ENCODE measurements around the gene SDHAF3. TPM values are rescaled to one million over a fixed set of nuclear protein-coding genes. Genes with fewer than 3 reads are reported as not detected.

Gene SDHAF3
- total and polyA plus RNA-seq, 2 donors (not counting 3 experiments of a cell fraction or from before 2014, with no cell fraction given), result 1.7 to 5.2 TPM

- no TSS peak for BruUV-seq (replicated peaks)
- Histone ChIP-seq H3K27ac (ENCODE audit: insufficient read depth, low read depth, low read length) (no peak overlapping the region), H3K4me3 (replicated peaks in 1 of 3; ENCODE audit: insufficient read depth in 1 of 3, low read depth in 1 of 3, low read length in 3 of 3) (no peak overlapping the region), H3K36me3 (ENCODE audit: control insufficient read depth in 2 of 2, extremely low read depth in 1 of 2, insufficient read depth in 2 of 2, low read length in 2 of 2) (no peaks in the 10 kb centered on the region), H3K27me3 (ENCODE audit: control insufficient read depth in 2 of 2, insufficient read depth in 2 of 2, low read length in 2 of 2) (peaks cover 1 to 2% of the 10 kb centered on the region in 2 experiments), H3K9ac (replicated peaks; ENCODE audit: extremely low read depth, insufficient read depth, low read length) (no peak overlapping the region), H4K20me1 (replicated peaks; ENCODE audit: control insufficient read depth, extremely low read depth, insufficient read depth, low read length) (no peaks in the 10 kb centered on the region), H3K4me1 (ENCODE audit: control insufficient read depth, extremely low read depth, insufficient read depth, low read length) (no peaks in the 10 kb centered on the region), H3K9me1 (replicated peaks; ENCODE audit: control insufficient read depth, extremely low read depth, insufficient read depth, low read length) (no peaks in the 10 kb centered on the region), H3K4me2 (ENCODE audit: insufficient read depth, low read length) (no peak overlapping the region), H3K79me2 (ENCODE audit: control insufficient read depth, insufficient read depth, low read length) (no peaks in the 10 kb centered on the region), H2AFZ (ENCODE audit: low read depth, low read length) (no peak overlapping the region), H3K9me3 (replicated peaks; ENCODE audit: control insufficient read depth, insufficient read depth, low read length) (no peaks in the 10 kb centered on the region)
- no peak for FAIRE-seq
- CTCF ChIA-PET, result interaction anchor here (2.3 kb wide), 1 partner anchor 14 kb away, joined by 9 read pairs; no protein-coding TSS in a partner anchor
- intact Hi-C loops (cut with micrococcal nuclease) (no loop called here), dilution Hi-C loops (cut with MboI; ENCODE audit: extremely low pct_ligation_motif_present, low sequenced_read_pairs) (no loop called here)
- no peak for DNase-seq (ENCODE audit: low read depth, low spot score)
- TF ChIP-seq CTCF (IDR thresholded peaks at IDR 0.05; ENCODE audit: extremely low read depth in 1 of 2, insufficient read depth in 1 of 2, low read depth in 1 of 2, low read length in 2 of 2), result no peak
- no peak for TF ChIP-seq POLR2AphosphoS5 (IDR thresholded peaks at IDR 0.05; ENCODE audit: insufficient read depth, low read depth, low read length)
- TF ChIP-seq JUN (IDR thresholded peaks at IDR 0.05; ENCODE audit: borderline replicate concordance, insufficient read depth, insufficient read length, low read depth), result no peak
- no peak for TF ChIP-seq POLR2A (IDR thresholded peaks at IDR 0.05; ENCODE audit: low read depth, low read length)
- POLR2A ChIA-PET, result no interaction called here
Observed at GRCh38 chr7:97090761-97091353, 26.6 kb upstream of the SDHAF3 start.

DNA sequence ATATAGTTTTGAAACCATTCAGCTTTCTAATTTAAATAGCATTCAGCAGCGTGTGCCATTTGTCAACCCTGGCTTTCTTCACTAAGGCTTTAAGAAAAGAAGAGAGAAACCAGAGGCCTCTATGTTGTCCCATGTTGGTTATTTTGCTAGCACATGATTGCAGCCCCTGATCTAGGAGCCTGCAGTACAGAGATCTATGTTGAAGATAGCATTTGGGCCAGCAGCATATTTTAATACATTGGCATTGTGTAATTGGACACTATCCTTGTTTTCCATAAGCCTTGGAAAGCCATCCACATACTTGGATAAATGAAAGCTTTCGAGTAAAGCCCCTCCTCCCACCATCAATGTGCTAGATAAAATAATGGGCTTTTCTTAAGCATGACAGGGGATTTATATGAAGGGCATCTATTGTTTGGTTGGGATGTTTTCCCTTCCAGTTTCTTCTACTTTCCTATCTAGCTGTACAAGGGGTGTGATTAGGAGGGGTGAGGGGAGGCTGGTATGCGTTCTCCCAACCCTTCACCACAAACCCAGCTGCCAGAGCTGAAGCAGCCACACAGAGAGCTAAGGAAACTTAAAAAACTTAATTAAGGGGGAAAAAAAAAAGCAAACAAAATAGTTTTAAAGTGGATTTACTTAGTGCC lies 23.1 kb upstream of the SDHAF3 start:
- H3K4me3 ChIP-seq (replicated peaks in 1 of 3; ENCODE audit: insufficient read depth in 1 of 3, low read depth in 1 of 3, low read length in 3 of 3), result no peak overlapping the region
- ChIA-PET CTCF (interaction anchor here (1.3 to 1.6 kb wide), 2 partner anchors 10 to 741 kb away, joined by 4 to 10 read pairs; no protein-coding TSS in a partner anchor), POLR2A (no interaction called here)
- intact Hi-C loops (cut with micrococcal nuclease), result no loop called here
- H3K4me1 ChIP-seq (ENCODE audit: control insufficient read depth, extremely low read depth, insufficient read depth, low read length), result no peaks in the 10 kb centered on the region
- no peak for FAIRE-seq
- no peak overlapping the region for H3K9ac ChIP-seq (replicated peaks; ENCODE audit: extremely low read depth, insufficient read depth, low read length)
- DNase-seq (ENCODE audit: low read depth, low spot score), result no peak
- no TSS peak for BruUV-seq (replicated peaks)
- dilution Hi-C loops (cut with MboI; ENCODE audit: extremely low pct_ligation_motif_present, low sequenced_read_pairs), result no loop called here
- no peak overlapping the region for H3K27ac ChIP-seq (ENCODE audit: insufficient read depth, low read depth, low read length)
- H4K20me1 ChIP-seq (replicated peaks; ENCODE audit: control insufficient read depth, extremely low read depth, insufficient read depth, low read length), result no peaks in the 10 kb centered on the region
- H3K27me3 ChIP-seq (ENCODE audit: control insufficient read depth in 2 of 2, insufficient read depth in 2 of 2, low read length in 2 of 2), result peaks cover 1 to 2% of the 10 kb centered on the region in 2 experiments
- H2AFZ ChIP-seq (ENCODE audit: low read depth, low read length), result no peak overlapping the region
- no peak overlapping the region for H3K4me2 ChIP-seq (ENCODE audit: insufficient read depth, low read length)
- H3K9me3 ChIP-seq (replicated peaks; ENCODE audit: control insufficient read depth, insufficient read depth, low read length), result no peaks in the 10 kb centered on the region
- no peaks in the 10 kb centered on the region for H3K79me2 ChIP-seq (ENCODE audit: control insufficient read depth, insufficient read depth, low read length)
- no peaks in the 10 kb centered on the region for H3K36me3 ChIP-seq (ENCODE audit: control insufficient read depth in 2 of 2, extremely low read depth in 1 of 2, insufficient read depth in 2 of 2, low read length in 2 of 2)
- TF ChIP-seq CTCF (IDR thresholded peaks at IDR 0.05; ENCODE audit: extremely low read depth in 1 of 2, insufficient read depth in 1 of 2, low read depth in 1 of 2, low read length in 2 of 2), result no peak
- TF ChIP-seq FOS (IDR thresholded peaks at IDR 0.05; ENCODE audit: borderline replicate concordance, insufficient read depth, low read length), result no peak
- TF ChIP-seq POLR2A (IDR thresholded peaks at IDR 0.05; ENCODE audit: low read depth, low read length), result no peak
- TF ChIP-seq JUN (IDR thresholded peaks at IDR 0.05; ENCODE audit: borderline replicate concordance, insufficient read depth, insufficient read length, low read depth), result no peak
- TF ChIP-seq, protein P1, sequence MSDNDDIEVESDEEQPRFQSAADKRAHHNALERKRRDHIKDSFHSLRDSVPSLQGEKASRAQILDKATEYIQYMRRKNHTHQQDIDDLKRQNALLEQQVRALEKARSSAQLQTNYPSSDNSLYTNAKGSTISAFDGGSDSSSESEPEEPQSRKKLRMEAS (IDR thresholded peaks at IDR 0.05; ENCODE audit: insufficient read depth, insufficient read length), result no peak
- no peak for TF ChIP-seq EZH2 (IDR thresholded peaks at IDR 0.05; ENCODE audit: borderline replicate concordance, low read depth, low read length, severe bottlenecking)
- no peak for TF ChIP-seq POLR2AphosphoS5 (IDR thresholded peaks at IDR 0.05; ENCODE audit: insufficient read depth, low read depth, low read length)
- no peak for TF ChIP-seq MYC (IDR thresholded peaks at IDR 0.05; ENCODE audit: low read depth, low read length)
- no peak for TF ChIP-seq GATA2 (IDR thresholded peaks at IDR 0.05; ENCODE audit: insufficient read depth, insufficient read length, low read depth, low read length)
- H3K9me1 ChIP-seq (replicated peaks; ENCODE audit: control insufficient read depth, extremely low read depth, insufficient read depth, low read length), result no peaks in the 10 kb centered on the region

All from endothelial cell of umbilical vein (primary cell).